Head of caudate nucleus (tissue), 42 donors: ENCODE measurements around the gene NCLN.

ENCODE experiments used
- DNase-seq, 42 donors: peaks; one replicate each; pipeline versions ENCODE4 v3.0.0 to v3.0.0-alpha.2; 2020 to 2021; ENCODE audit warnings: mixed read lengths in 7 of 42
- intact Hi-C: fragments of 100-400 bp; cut with DNase I; formaldehyde crosslinking; loops from one replicate; pipeline ENCODE4 v1.15.0; 2022

The NCLN gene, protein sequence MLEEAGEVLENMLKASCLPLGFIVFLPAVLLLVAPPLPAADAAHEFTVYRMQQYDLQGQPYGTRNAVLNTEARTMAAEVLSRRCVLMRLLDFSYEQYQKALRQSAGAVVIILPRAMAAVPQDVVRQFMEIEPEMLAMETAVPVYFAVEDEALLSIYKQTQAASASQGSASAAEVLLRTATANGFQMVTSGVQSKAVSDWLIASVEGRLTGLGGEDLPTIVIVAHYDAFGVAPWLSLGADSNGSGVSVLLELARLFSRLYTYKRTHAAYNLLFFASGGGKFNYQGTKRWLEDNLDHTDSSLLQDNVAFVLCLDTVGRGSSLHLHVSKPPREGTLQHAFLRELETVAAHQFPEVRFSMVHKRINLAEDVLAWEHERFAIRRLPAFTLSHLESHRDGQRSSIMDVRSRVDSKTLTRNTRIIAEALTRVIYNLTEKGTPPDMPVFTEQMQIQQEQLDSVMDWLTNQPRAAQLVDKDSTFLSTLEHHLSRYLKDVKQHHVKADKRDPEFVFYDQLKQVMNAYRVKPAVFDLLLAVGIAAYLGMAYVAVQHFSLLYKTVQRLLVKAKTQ

GRCh38 chr19:3185461-3186159, at the start of gene NCLN:
NCLN (plus strand) TSS chr19:3185930; CDS start chr19:3186031, 101 bp downstream.
- DNase-seq = peak; percentile 91 to 98 (median 96)
- intact Hi-C loops = no loop called here

DNA sequence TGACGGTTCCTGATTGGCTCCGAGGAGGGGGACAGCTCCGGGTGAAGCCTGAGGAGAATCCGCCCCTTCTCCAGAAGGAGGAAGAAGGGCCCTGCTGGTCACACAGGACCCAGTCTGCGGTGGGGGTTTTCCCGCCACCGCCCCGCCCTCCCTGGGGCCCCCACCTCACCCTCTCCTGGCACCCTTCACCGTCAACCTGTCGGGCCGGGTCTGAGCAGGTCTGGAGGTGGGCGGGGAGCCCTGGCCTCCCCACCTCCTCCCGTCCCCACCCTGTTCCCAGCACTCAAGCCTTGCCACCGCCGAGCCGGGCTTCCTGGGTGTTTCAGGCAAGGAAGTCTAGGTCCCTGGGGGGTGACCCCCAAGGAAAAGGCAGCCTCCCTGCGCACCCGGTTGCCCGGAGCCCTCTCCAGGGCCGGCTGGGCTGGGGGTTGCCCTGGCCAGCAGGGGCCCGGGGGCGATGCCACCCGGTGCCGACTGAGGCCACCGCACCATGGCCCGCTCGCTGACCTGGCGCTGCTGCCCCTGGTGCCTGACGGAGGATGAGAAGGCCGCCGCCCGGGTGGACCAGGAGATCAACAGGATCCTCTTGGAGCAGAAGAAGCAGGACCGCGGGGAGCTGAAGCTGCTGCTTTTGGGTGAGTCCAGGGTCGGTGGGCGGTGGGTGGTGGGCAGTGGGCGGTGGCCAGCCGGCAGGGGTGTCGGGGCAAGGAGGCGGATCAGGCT, 49.6 kb upstream of the NCLN start, which contains the start of gene GNA15:
GNA15 (plus strand) TSS at position 73 of the 723 bp plus-strand sequence; CDS start at position 491, 418 bp downstream.
- peak in 15 of 42 donors; percentile 9 to 54 (median 23) for DNase-seq
- intact Hi-C loops = no loop called here

DNA sequence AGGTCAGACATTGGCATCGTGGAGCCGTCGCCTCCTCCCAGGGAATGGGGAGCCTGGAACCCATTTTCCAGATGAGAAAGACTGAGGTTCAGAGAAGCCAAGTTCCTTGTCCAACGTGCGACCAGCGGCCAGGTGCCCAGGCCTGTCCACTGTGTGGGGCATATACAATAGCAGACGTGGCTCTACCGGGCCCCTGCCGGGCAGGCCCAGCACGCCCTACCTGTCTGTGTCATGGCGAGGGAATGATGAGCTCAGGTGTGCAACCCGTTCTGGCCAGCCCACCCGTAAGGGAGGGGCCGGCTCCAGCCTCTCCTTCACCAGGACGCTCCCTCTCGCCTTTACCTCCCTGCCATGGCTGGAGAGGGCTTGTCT, 49.1 kb upstream of the NCLN start:
- intact Hi-C loops = no loop called here
- DNase-seq = no peak

GRCh38 chr19:3137119-3137518, 48.6 kb upstream of the NCLN start:
- intact Hi-C loops = no loop called here
- no peak for DNase-seq

GRCh38 chr19:3138268-3138667, 47.5 kb upstream of the NCLN start:
- no peak for DNase-seq
- intact Hi-C loops = no loop called here

- DNase-seq = no peak
- intact Hi-C loops = no loop called here
Observed at GRCh38 chr19:3140667-3141038, 45.1 kb upstream of the NCLN start.

DNA sequence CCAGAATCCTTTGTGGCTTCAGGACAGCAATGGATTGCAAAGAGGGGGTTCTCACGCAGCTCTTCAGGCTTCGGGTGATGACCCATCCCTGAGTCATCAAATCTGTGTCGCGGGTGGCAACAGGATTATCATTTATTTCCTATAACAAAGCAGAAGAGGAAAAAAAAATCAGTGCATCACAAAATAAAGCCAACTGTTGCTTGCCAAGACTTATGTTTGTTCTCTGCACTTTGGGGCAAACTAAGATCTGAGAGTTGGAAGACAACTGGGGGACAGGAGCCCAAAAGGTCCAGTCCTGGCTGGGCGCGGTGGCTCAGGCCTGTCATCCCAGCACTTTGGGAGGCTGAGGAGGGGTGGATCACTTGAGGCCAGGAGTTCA, 43.4 kb upstream of the NCLN start:
- DNase-seq = no peak
- intact Hi-C loops = no loop called here

- intact Hi-C loops = no loop called here
- DNase-seq = no peak
Observed at GRCh38 chr19:3142781-3143337, 42.9 kb upstream of the NCLN start.

DNA sequence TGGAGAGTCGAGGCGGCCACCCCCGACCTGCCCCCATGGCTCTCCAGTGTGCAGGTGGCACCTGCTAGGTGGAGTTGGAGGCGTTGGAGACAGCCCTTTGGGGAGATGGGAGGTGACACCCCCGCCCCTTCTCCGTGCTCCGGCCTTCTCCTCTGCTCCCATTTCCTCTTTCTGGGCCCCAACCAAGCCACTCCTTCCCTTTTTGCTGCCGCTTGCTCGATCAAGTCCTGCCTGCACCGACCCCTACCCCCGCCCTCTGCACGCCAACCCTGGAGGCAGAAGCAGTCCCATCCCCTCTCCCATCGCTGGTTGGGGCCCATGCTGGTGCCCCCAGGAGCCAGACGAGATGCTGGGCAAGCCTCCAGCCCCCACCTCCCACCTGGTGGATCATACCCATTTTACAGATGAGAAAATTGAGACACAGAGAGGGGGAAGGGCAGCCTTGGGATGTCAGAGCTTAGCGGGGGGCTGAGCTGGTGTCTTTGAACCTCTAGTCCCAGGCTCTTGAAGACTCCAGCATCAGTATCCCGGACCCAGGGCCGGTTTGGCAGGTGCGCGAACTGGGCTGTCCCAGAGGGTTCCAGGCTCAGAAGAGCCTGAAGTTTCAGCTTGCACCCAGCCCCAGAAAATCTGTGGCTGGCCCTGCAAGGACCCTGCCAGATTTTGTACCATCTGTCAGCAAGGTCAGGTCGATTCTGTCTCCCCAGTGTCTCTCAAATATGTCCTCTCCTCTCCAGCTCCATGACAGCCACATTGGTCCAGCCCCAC, 39.6 kb upstream of the NCLN start:
- DNase-seq = peak in 21 of 42 donors; percentile 18 to 56 (median 34)
- intact Hi-C loops = no loop called here

DNA sequence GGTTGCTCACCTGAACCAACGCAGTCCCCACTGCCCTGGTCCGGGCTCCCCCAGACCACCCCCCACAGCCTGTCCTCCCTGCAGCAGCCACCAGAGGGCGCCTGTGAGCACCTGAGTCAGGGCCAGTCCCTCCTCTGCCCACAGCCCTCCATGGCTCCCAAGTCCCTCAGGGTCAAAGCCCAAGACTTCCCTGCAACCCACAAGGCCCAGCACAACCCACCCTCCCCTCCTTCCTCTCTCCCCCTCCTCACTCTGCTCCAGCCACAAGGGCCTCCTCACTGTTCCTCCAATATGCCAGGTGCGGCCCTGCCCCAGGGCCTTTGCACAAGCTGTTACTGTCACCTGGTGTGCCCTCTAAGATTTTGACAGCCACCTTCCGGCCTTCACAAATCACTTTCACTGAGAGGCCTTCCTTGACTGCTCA, 39.0 kb upstream of the NCLN start:
- intact Hi-C loops = no loop called here
- DNase-seq = peak in 2 of 42 donors; percentile 37 to 46

GRCh38 chr19:3148503-3148902, 37.2 kb upstream of the NCLN start:
- no peak for DNase-seq
- intact Hi-C loops = no loop called here

DNA sequence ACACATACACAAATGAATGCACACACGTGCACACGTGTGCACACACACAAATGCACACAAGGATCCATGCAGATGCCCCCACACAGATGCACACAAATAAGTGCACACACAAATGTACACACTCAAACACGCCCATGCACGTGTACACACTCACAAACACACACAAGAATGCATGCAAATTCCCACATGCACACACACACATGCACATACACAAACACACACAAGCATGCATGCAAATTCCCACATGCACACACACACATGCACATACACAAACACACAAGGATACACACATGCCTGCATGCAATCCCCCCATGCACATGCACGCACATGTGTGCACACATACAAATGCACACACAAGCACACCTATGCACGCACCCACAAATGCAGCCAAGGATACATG, 36.6 kb upstream of the NCLN start:
- intact Hi-C loops = no loop called here
- DNase-seq = peak in 1 of 42 donors; percentile 3

- DNase-seq = peak in 1 of 42 donors; percentile 9
- intact Hi-C loops = no loop called here
Observed at GRCh38 chr19:3149526-3150505, 35.9 kb upstream of the NCLN start.

- DNase-seq = no peak
- intact Hi-C loops = no loop called here
Observed at GRCh38 chr19:3150739-3151329, 34.9 kb upstream of the NCLN start.

DNA sequence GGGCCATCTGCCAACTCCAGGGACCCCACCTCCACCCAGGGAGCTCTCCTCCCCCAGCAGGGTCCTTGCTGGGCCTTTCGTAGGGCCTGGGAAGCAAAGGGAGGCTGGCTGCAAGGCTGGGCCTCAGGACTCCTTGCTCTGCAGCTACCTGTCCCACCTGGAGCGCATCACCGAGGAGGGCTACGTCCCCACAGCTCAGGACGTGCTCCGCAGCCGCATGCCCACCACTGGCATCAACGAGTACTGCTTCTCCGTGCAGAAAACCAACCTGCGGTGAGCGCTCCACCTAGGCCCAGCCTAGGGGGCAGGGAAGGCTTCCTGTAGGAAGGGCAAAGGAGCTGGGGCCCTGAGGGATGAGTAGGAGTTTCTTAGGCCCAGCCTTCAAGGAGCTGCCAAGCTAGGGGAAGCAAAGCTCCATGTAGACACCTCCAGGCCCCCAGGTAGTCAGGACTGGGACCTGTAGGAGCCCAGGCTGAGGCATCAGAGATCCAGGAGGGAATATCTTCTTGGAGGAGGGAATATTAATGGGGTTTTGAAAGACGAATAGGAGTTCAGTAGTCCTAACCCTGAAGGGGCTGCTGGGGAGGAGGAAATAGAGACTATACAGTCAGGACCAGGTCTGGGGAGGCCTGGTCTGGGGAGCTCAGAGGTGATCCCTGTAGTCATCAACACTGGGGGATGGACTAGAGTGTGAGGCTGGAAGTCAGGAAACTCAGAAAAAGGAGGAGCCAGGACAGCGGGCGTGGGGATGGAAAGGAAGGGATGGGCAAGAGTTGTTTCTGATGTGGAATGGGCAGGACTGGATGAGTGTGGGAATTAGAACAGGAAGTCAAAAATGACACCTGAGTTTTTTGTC, 33.9 kb upstream of the NCLN start:
- peak in 1 of 42 donors; percentile 12 for DNase-seq
- intact Hi-C loops = no loop called here

DNA sequence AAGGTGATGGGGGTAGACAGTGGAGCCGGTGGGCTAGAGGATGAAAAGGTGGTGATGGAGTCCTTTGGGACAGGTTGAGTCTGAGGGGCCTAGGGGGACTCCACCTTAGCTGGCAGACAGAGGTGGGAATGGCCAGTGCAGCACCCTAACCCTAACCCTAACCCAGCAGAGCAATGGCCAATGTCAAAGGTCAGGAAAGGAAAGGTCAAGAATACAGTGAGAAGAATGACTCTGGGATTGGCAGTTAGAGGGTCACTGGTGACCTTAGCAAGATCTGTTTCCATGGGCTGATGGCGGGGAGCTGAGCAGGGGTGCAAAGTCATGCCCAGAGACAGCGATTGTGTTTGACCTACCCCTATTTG, 33.3 kb upstream of the NCLN start:
- no peak for DNase-seq
- intact Hi-C loops = no loop called here
